AG09309 (cell line): ENCODE measurements around the gene C3orf33.
"Not testable (repeated sequence)": the region's sequence is repeated elsewhere in the genome, so short reads cannot be mapped to it uniquely, and the experiment has no call there.

Source experiments
- DNase-seq: peaks from one replicate; pipeline ENCODE4 v3.0.0-alpha.2; 2010; ENCODE audit warnings: low read depth
- H3K4me3 ChIP-seq: 2 replicates; pipeline ENCODE4 v1.5.1; 2011; ENCODE audit warnings: mild to moderate bottlenecking, low read depth, low read length, moderate library complexity; ENCODE audit not compliant: control insufficient read depth
- CTCF ChIP-seq: IDR thresholded peaks from 2 replicates; pipeline ENCODE4 v1.5.1; 2011; ENCODE audit warnings: mild to moderate bottlenecking, low read depth, low read length, inconsistent platforms; ENCODE audit not compliant: insufficient read depth, control insufficient read depth; ENCODE audit errors: missing control alignments

The C3orf33 gene

DNA sequence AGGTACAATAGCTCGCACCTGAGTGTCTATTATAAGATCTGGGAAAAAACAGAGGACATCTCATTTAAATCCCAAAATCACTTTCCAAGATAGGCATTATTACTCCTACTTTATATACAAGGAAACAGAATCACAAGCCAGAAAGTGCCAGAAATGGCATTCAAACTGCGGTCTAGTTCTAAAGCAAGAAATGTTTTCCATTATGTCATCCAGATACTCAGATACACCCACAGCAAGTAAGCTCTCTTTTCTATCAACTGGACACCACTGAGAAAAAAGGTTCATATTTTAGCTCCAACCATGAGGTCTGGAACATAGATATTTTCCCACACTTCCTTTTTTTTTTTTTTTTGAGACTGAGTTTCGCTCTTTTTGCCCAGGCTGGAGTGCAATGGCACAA lies 40.0 kb upstream of the C3orf33 start:
- H3K4me3 ChIP-seq: no peak overlapping the region
- TF ChIP-seq CTCF: no peak
- no peak for DNase-seq

DNA sequence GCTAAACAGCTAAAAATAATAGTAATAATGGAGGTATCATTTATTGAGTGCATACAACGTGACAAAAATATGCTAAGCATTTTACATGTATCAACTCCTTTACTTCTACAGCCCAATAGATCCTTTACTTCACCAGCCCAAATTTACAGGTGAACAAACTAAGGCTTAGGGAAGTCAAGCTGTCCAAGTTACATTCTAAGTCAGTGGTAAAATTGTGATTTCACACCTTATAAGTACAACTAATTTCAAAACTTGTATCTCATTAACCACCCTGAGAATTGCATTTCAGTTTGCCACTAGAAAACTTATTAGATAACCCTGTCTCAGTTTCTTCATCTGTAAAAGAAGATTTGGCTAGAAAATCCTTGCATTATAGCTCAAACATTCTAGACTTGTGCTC lies 37.5 kb upstream of the C3orf33 start:
- no peak overlapping the region for H3K4me3 ChIP-seq
- DNase-seq: no peak
- TF ChIP-seq CTCF: no peak

GRCh38 chr3:155835341-155836071 lies 29.4 kb upstream of the C3orf33 start:
- no peak for TF ChIP-seq CTCF
- no peak overlapping the region for H3K4me3 ChIP-seq
- DNase-seq: no peak

DNA sequence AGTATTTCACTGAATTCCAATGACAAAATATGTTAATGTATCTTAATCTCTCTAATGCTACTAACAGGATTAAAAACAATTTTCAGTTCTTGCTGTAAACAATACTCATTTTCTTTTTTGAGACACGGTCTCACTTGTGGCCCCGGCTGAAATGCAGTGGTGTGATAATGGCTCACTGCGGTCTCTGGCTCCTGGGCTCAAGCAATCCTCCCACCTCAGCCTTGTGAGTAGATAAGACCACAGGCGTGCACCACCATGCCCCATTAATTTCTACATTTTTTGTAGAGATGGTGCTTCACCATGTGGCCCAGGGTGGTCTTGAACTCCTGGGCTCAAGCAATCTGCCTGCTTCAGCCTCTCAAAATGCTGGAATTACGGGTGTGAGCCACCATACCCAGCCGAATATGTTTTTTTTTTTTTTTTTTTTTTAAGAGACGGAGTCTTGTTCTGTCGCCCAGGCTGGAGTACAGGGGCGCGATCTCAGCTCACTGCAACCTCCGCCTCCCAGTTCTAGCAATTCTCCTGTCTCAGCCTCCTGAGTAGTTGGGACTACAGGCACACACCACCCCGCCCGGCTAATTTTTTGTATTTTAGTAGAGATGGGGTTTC lies 22.5 kb upstream of the C3orf33 start:
- H3K4me3 ChIP-seq, DNase-seq: not testable (repeated sequence)

- H3K4me3 ChIP-seq: no peak overlapping the region
- no peak for TF ChIP-seq CTCF
- no peak for DNase-seq
Measured at GRCh38 chr3:155815030-155815545, 9.0 kb upstream of the C3orf33 start.

- H3K4me3 ChIP-seq, DNase-seq: not testable (repeated sequence)
Measured at GRCh38 chr3:155813224-155813623, 7.1 kb upstream of the C3orf33 start.

- no peak overlapping the region for H3K4me3 ChIP-seq
- DNase-seq: no peak
- no peak for TF ChIP-seq CTCF
Measured at GRCh38 chr3:155809181-155809580, 3.1 kb upstream of the C3orf33 start.

GRCh38 chr3:155807823-155808222 lies 1.7 kb upstream of the C3orf33 start:
- no peak for TF ChIP-seq CTCF
- no peak overlapping the region for H3K4me3 ChIP-seq
- DNase-seq: no peak
